K562 (cell line): ENCODE data around the gene IZUMO1R. TPM values are rescaled to one million over a fixed set of nuclear protein-coding genes. Genes with fewer than 3 reads are reported as not detected.

Experiments
- ATAC-seq: fragments of 200-7000 bp; cut with Tn5 transposase; 3 replicates; pipeline ENCODE4 v1.9.1; 2020; ENCODE audit warnings: moderate library complexity
- BruUV-seq: library from RNA; stranded (reverse); fragments of 400-500 nt; replicated peaks from 2 replicates; lab custom pipeline; 2021; lab: Mats Ljungman, UMichigan
- CTCF ChIA-PET: fragments of 300-600 bp; formaldehyde crosslinking; extraction: SDS; loops from one replicate; lab custom pipeline; 2021; ENCODE audit warnings: low intra/inter-chr PET ratio; lab: Yijun Ruan, JAX
- POLR2A ChIA-PET: fragments of 300-600, 350-650 bp; sonication (Branson Sonifier 250); formaldehyde crosslinking; extraction: SDS; loops from one replicate; lab custom pipeline; 2021; ENCODE audit warnings: antibody characterized with exemption, inconsistent platforms; lab: Yijun Ruan, JAX
- DNase-seq, 4 experiments: peaks; one replicate each; pipeline versions ENCODE4 v3.0.0 to v3.0.0-alpha.2; 2011 to 2018; ENCODE audit warnings: low spot score in 3 of 4, mixed read lengths in 3 of 4; ENCODE audit errors: extremely low read depth in 1 of 4
- FAIRE-seq: peaks from 2 replicates; lab custom pipeline; 2011; peaks lifted over from hg19 to GRCh38; lab: Jason Lieb, UNC
- H2AFZ ChIP-seq: 2 replicates; pipeline ENCODE4 v1.6.0; 2011; ENCODE audit warnings: low read depth, low read length, control low read depth, inconsistent platforms
- H3K27ac ChIP-seq: fragments of 200-600 bp; 3 replicates; pipeline ENCODE4 v1.8.0; 2011; ENCODE audit warnings: low read depth, mild to moderate bottlenecking, control low read depth, inconsistent platforms, low read length, moderate library complexity, mixed read lengths; ENCODE audit errors: extremely low read depth
- H3K27me3 ChIP-seq, 2 experiments: fragments of 300-600 bp in 1 of 2; 2 replicates in 1 of 2; 3 replicates in 1 of 2; pipeline versions ENCODE4 v1.6.0 to v1.8.0; 2011; ENCODE audit warnings: inconsistent platforms in 2 of 2, low read length in 2 of 2, mild to moderate bottlenecking in 1 of 2, mixed read lengths in 1 of 2, moderate library complexity in 1 of 2; ENCODE audit not compliant: control insufficient read depth in 2 of 2, insufficient read depth in 2 of 2
- H3K36me3 ChIP-seq: fragments of 300-600 bp; 3 replicates; pipeline ENCODE4 v1.8.0; 2011; ENCODE audit warnings: mild to moderate bottlenecking, low read length, inconsistent platforms; ENCODE audit not compliant: control insufficient read depth, insufficient read depth
- H3K4me1 ChIP-seq, 2 experiments: fragments of 200-600 bp in 1 of 2; replicated peaks in 1 of 2; 2 replicates in 1 of 2; 3 replicates in 1 of 2; pipeline versions ENCODE4 v1.5.1 to v1.8.0; 2011; ENCODE audit warnings: inconsistent platforms in 2 of 2, low read length in 2 of 2, mild to moderate bottlenecking in 1 of 2, mixed read lengths in 1 of 2, moderate library complexity in 1 of 2; ENCODE audit not compliant: control insufficient read depth in 2 of 2, insufficient read depth in 2 of 2
- H3K4me2 ChIP-seq: 2 replicates; pipeline ENCODE4 v1.6.1; 2011; ENCODE audit warnings: low read length, control low read depth, inconsistent platforms, mixed read lengths; ENCODE audit not compliant: insufficient read depth
- H3K4me3 ChIP-seq: fragments of 200-600 bp; sonication (generic), shearing (Covaris generic); 2 replicates; pipeline ENCODE4 v1.5.1; 2016; ENCODE audit warnings: control low read depth, inconsistent platforms
- H3K79me2 ChIP-seq: fragments of 200-600 bp; 3 replicates; pipeline ENCODE4 v1.8.0; 2011; ENCODE audit warnings: low read length, inconsistent platforms; ENCODE audit not compliant: control insufficient read depth, insufficient read depth
- H3K9ac ChIP-seq, 2 experiments: 2 replicates each; pipeline versions ENCODE4 v1.6.0 to v1.6.1; 2011; ENCODE audit warnings: low read depth in 2 of 2, low read length in 2 of 2, control low read depth in 1 of 2, inconsistent platforms in 1 of 2, mild to moderate bottlenecking in 1 of 2, mixed read lengths in 1 of 2; ENCODE audit not compliant: insufficient read depth in 1 of 2
- H3K9me1 ChIP-seq: one replicate; pipeline ENCODE4 v1.6.0; 2011; ENCODE audit warnings: inconsistent platforms, mild to moderate bottlenecking, low read length, moderate library complexity; ENCODE audit not compliant: control insufficient read depth, insufficient read depth
- H3K9me3 ChIP-seq: replicated peaks from 2 replicates; pipeline ENCODE4 v1.5.1; 2011; ENCODE audit warnings: low read depth, low read length, inconsistent platforms; ENCODE audit not compliant: control insufficient read depth, insufficient read depth
- H4K20me1 ChIP-seq: replicated peaks from 2 replicates; pipeline ENCODE4 v1.6.1; 2011; ENCODE audit warnings: low read length, inconsistent platforms, mixed read lengths; ENCODE audit not compliant: control insufficient read depth, insufficient read depth
- CBFA2T2 ChIP-seq: fragments of 450-650 bp; conservative IDR thresholded peaks from 2 replicates; pipeline ENCODE4 v1.6.1; 2017; ENCODE audit warnings: mild to moderate bottlenecking
- KDM1A ChIP-seq, 2 experiments: fragments of 450-650 bp; IDR thresholded peaks; 2 replicates each; pipeline ENCODE4 v1.6.1; 2016; ENCODE audit warnings: mild to moderate bottlenecking in 2 of 2
- MIER1 ChIP-seq: fragments of 450-650 bp; IDR thresholded peaks from 2 replicates; pipeline ENCODE4 v1.6.1; 2016; ENCODE audit warnings: antibody characterized with exemption, mild to moderate bottlenecking, low read depth
- MTF1 ChIP-seq: fragments of 250-450 bp; sonication (Bioruptor Pico); IDR thresholded peaks from 2 replicates; pipeline ENCODE4 v1.9.0; 2021; ENCODE audit warnings: moderate library complexity, mild to moderate bottlenecking, inconsistent platforms, borderline replicate concordance
- NR1H2 ChIP-seq: sonication (generic); formaldehyde crosslinking; IDR thresholded peaks from 2 replicates; pipeline ENCODE4 v1.4.0; 2020; ENCODE audit warnings: mild to moderate bottlenecking, missing genetic modification reagents
- PTRF ChIP-seq: fragments of 450-650 bp; IDR thresholded peaks from 2 replicates; pipeline ENCODE4 v1.6.1; 2016; ENCODE audit warnings: mild to moderate bottlenecking, missing genetic modification characterization, missing compliant biosample characterization
- RBBP5 ChIP-seq: fragments of 200-600 bp; sonication (generic); IDR thresholded peaks from 2 replicates; pipeline ENCODE4 v1.6.1; 2012; ENCODE audit warnings: borderline replicate concordance, mild to moderate bottlenecking, low read length, control low read depth, inconsistent platforms; ENCODE audit not compliant: insufficient read depth, poor library complexity, severe bottlenecking
- SIN3A ChIP-seq, 2 experiments: fragments of 150-350 bp in 1 of 2; IDR thresholded peaks; 2 replicates each; pipeline ENCODE4 v1.6.1; 2011 to 2016; ENCODE audit warnings: borderline replicate concordance in 2 of 2, low read depth in 2 of 2, low read length in 2 of 2, mild to moderate bottlenecking in 2 of 2, moderate library complexity in 2 of 2; ENCODE audit not compliant: control insufficient read depth in 1 of 2
- ZNF232 ChIP-seq: sonication (generic); formaldehyde crosslinking; IDR thresholded peaks from 2 replicates; pipeline ENCODE4 v1.8.0; 2022; ENCODE audit warnings: mild to moderate bottlenecking, missing genetic modification reagents
- ZNF584 ChIP-seq: fragments of 200-800 bp; sonication (Bioruptor generic); IDR thresholded peaks from 2 replicates; pipeline ENCODE4 v1.6.1; 2016; ENCODE audit warnings: low read depth, mild to moderate bottlenecking, missing genetic modification characterization, missing compliant biosample characterization
- WGBS: fragments of 100-300 bp; shearing (Covaris generic); methylation state at CpG from one replicate; pipeline ENCODE4 v1.1.6; 2016; ENCODE audit warnings: low coverage, mixed read lengths; ENCODE audit not compliant: insufficient coverage; ENCODE audit errors: missing lambda C conversion rate; 5-methylcytosine and 5-hydroxymethylcytosine counted together
- in situ Hi-C: fragments of 300-500 bp; cut with MboI; formaldehyde crosslinking; loops from 4 replicates; pipeline ENCODE4 v1.15.0; 2018; ENCODE audit warnings: inconsistent platforms, mixed read lengths
- intact Hi-C: fragments of 100-400 bp; cut with micrococcal nuclease; formaldehyde crosslinking; loops from 2 replicates; pipeline ENCODE4 v1.14.2; 2022
- polyA plus RNA-seq, 8 experiments: library from polyadenylated mRNA; depleted of rRNA in 4 of 8; stranded (reverse) in 5 of 8; unstranded in 3 of 8; fragments of >200 nt; fragmentation: Nextera tagmentation in 2 of 8; fragmentation: Illumina TruSeq in 1 of 8; extraction: Ambion mirVana in 2 of 8; extraction: Trizol in 1 of 8; gene quantifications; 2 replicates each; pipeline versions ENCODE4 v1.2.1 to v1.2.3, GENCODE V29; 2011 to 2014; ENCODE audit warnings: inconsistent platforms in 1 of 8, missing spikeins in 1 of 8
- total RNA-seq, 7 experiments: library from RNA; depleted of rRNA in 6 of 7; stranded (reverse); fragments of >200 nt in 6 of 7; fragmentation: Illumina TruSeq in 2 of 7; extraction: Trizol in 2 of 7; gene quantifications; 2 replicates each; pipeline versions ENCODE4 v1.2.1 to v1.2.3, GENCODE V29; 2011 to 2021; ENCODE audit warnings: low replicate concordance in 1 of 7
- TF ChIP-seq, protein P1 (sequence below): fragments of 250-450 bp; sonication (Bioruptor Pico); IDR thresholded peaks from 2 replicates; pipeline ENCODE4 v1.5.0; 2021; ENCODE audit warnings: mild to moderate bottlenecking, moderate library complexity
- TF ChIP-seq, protein P2 (sequence below): sonication (generic); formaldehyde crosslinking; IDR thresholded peaks from 2 replicates; pipeline ENCODE4 v1.8.0; 2022; ENCODE audit warnings: missing genetic modification reagents, mild to moderate bottlenecking, borderline replicate concordance
- TF ChIP-seq, protein P3 (sequence below): fragments of 250-450 bp; sonication (Bioruptor Pico); IDR thresholded peaks from 2 replicates; pipeline ENCODE4 v1.8.0; 2022; ENCODE audit warnings: moderate library complexity, mild to moderate bottlenecking, inconsistent platforms

IZUMO1R gene
- total and polyA plus RNA-seq, 9 of the 15 experiments (the other 6 are each of a cell fraction or from before 2014, with no cell fraction given), result not detected

DNA sequence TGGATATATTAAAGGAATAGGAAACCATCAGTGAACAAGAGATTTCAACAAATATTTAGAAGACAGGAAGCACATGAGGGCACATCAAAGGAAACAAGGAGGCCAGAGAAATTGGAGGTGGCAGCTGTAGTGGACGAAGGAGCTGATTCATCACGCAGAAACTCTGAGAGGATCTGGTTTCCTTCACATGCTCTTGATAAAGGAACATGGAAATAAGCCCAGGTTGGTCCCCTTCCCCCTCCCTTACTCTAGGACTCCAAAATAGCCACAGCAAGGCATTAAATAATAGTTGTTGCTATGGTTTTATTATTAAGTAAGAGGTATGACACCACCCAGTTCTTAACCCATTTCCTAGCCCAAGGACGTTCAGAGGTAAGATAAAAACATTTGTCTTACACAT lies 11.3 kb downstream of the IZUMO1R start:
- no peaks in the 10 kb centered on the region; the same call in 1 of the 2 replicates for H4K20me1 ChIP-seq
- H3K4me3 ChIP-seq, result no peak overlapping the region
- WGBS, result 0% methylated on average over 3 of the region's 3 CpGs
- no peak overlapping the region for H2AFZ ChIP-seq
- H3K9me1 ChIP-seq, result no peaks in the 10 kb centered on the region
- no peak for ATAC-seq
- no peak overlapping the region for H3K9ac ChIP-seq
- intact Hi-C loops, result no loop called here
- in situ Hi-C loops, result no loop called here
- no peak for DNase-seq
- TF ChIP-seq, protein P1, sequence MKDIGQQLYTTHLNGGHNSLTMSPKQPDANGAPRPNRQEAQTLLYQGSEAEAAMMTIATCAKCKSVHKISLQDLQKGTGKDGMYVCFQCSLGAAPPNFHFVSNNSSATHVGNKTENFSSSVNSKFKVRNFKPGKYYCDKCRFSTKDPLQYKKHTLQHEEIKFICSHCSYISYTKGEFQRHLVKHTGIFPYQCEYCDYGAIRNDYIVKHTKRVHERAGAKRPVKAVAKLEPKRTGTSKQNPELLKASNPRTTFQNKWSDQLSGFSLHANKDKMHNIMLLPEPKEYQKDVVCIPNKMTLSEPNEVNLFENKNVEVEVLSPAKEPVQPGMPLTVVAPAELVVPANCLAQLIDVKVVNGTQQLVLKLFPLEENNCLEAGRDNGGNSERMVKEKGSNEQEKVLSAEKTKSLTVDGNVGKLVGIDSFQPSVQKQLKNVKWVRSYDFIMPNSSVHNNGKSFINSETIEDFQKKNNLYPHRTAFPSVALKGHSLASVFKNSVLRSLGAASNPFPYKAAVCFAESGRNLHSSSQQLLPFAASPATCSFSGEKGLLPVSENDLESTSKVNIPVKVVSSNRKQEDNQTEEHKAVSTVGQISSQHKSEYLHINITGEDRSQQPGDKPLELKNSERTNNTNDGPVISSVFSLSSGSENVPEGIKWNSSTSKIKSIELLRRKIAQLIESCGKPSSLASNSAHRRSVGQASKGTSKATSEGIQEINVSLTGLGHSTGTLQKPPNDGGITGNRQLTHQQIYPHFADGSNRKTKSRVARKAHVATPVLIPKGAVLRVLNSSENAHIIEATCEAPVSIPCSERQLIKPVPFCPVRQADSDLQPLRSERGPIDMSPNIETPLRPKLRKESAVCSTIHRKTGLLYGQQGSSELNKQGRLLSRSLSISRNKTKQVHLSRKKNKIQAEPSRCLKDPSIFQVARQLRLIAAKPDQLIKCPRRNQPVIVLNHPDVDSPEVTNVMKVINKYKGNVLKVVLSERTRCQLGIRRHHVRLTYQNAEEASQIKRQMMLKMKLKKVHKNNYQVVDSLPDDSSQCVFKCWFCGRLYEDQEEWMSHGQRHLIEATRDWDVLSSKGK, result no peak
- TF ChIP-seq ZNF584 (CRISPR knock-in tag) (no peak), CBFA2T2 (no peak), NR1H2 (CRISPR knock-in tag) (no peak), RBBP5 (no peak), KDM1A (IDR thresholded peaks at IDR 0.05) (no peak), MIER1 (no peak), PTRF (tag) (no peak), MTF1 (CRISPR knock-in tag) (no peak), SIN3A (IDR thresholded peaks at IDR 0.05; ENCODE audit: borderline replicate concordance in 2 of 2, control insufficient read depth in 1 of 2, low read depth in 2 of 2, low read length in 2 of 2) (no peak), ZNF232 (no peak)
- TF ChIP-seq, protein P2, sequence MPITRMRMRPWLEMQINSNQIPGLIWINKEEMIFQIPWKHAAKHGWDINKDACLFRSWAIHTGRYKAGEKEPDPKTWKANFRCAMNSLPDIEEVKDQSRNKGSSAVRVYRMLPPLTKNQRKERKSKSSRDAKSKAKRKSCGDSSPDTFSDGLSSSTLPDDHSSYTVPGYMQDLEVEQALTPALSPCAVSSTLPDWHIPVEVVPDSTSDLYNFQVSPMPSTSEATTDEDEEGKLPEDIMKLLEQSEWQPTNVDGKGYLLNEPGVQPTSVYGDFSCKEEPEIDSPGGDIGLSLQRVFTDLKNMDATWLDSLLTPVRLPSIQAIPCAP (CRISPR knock-in tag), result no peak
- TF ChIP-seq, protein P3, sequence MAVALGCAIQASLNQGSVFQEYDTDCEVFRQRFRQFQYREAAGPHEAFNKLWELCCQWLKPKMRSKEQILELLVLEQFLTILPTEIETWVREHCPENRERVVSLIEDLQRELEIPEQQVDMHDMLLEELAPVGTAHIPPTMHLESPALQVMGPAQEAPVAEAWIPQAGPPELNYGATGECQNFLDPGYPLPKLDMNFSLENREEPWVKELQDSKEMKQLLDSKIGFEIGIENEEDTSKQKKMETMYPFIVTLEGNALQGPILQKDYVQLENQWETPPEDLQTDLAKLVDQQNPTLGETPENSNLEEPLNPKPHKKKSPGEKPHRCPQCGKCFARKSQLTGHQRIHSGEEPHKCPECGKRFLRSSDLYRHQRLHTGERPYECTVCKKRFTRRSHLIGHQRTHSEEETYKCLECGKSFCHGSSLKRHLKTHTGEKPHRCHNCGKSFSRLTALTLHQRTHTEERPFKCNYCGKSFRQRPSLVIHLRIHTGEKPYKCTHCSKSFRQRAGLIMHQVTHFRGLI (CRISPR knock-in tag), result no peak
- POLR2A ChIA-PET, result interaction anchor here (1.5 kb wide), 1 partner anchor 19 kb away, joined by 3 read pairs; no protein-coding TSS in a partner anchor
- no peaks in the 10 kb centered on the region for H3K4me1 ChIP-seq
- CTCF ChIA-PET, result no interaction called here
- H3K9me3 ChIP-seq, result no peaks in the 10 kb centered on the region
- H3K27ac ChIP-seq, result no peak overlapping the region
- no peak overlapping the region for H3K4me2 ChIP-seq
- no TSS peak for BruUV-seq
- no peaks in the 10 kb centered on the region for H3K36me3 ChIP-seq
- H3K27me3 ChIP-seq, result 0 out of 5 replicates have a peak, but pooled peaks cover 0 to 4% of the 10 kb centered on the region in 2 experiments
- no peaks in the 10 kb centered on the region for H3K79me2 ChIP-seq
- FAIRE-seq, result no peak
